Colonic mucosa (tissue), 4 donors: ENCODE results near the gene CACNB4. TPM values are rescaled to one million over a fixed set of nuclear protein-coding genes. Genes with fewer than 3 reads are reported as not detected.

ENCODE experiments used
- DNase-seq: peaks from one replicate; pipeline ENCODE4 v3.0.0-alpha.2; 2020
- H3K27ac ChIP-seq: fragments of 200-600 bp; one replicate; pipeline ENCODE4 v1.8.0; 2021
- H3K27me3 ChIP-seq: fragments of 200-600 bp; one replicate; pipeline ENCODE4 v1.8.0; 2021
- H3K36me3 ChIP-seq: fragments of 200-600 bp; one replicate; pipeline ENCODE4 v1.8.0; 2021
- H3K4me1 ChIP-seq: fragments of 200-600 bp; one replicate; pipeline ENCODE4 v1.8.0; 2021; ENCODE audit warnings: mild to moderate bottlenecking
- H3K4me3 ChIP-seq: fragments of 200-600 bp; one replicate; pipeline ENCODE4 v1.8.0; 2021
- H3K9ac ChIP-seq, 2 donors: one replicate each; pipeline ENCODE4 v1.7.0; 2013; ENCODE audit warnings: control low read depth in 2 of 2, low read depth in 2 of 2, low read length in 2 of 2
- H3K9me3 ChIP-seq: fragments of 200-600 bp; one replicate; pipeline ENCODE4 v1.8.0; 2021
- intact Hi-C: fragments of 100-400 bp; cut with DNase I; formaldehyde crosslinking; loops from one replicate; pipeline ENCODE4 v1.14.1; 2022
- total RNA-seq, 2 donors: library from RNA; stranded (reverse); fragmentation: NEBNext Ultra II Directional in 1 of 2; extraction: Animal tissue kit (Norgen Biotek cat#: 25700) in 1 of 2; gene quantifications; one replicate each; pipeline ENCODE4 v1.2.1, GENCODE V29; 2021
- TF ChIP-seq, protein P1 (sequence below): fragments of 200-600 bp; IDR thresholded peaks from one replicate; pipeline ENCODE4 v1.8.0; 2022; ENCODE audit warnings: antibody characterized with exemption, mild to moderate bottlenecking
- donor health status: healthy.
- donor health status: DM: no; HTN: no; CAD: no.
- donor health status: DM: no; HTN: no; CAD: no.

Gene CACNB4
- total RNA-seq, 2 donors from 2014 or later: 0.44 to 1.0 TPM

DNA sequence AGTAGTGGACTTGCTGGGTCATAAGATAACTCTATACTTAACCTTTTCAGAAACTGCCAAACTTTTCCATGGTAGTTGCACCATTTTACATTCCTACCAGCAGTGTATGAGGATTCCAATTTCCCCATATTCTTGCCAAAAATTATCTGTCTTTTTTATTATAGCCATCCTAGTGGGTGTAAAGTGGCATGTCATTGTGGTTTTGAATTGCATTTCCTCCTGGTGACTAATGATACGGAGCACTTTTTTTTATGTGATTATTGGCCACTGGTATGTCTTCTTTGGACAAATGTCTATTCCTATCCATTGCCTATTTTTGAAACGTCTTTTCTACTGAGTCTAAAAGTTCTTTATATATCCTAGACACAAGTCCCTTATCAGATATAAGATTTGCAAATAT, 44.3 kb downstream of the CACNB4 start:
- no peaks in the 10 kb centered on the region for H3K36me3 ChIP-seq
- no peak for DNase-seq
- no peaks in the 10 kb centered on the region for H3K4me1 ChIP-seq
- H3K9me3 ChIP-seq: no peaks in the 10 kb centered on the region
- no peak overlapping the region for H3K9ac ChIP-seq
- H3K4me3 ChIP-seq: no peak overlapping the region
- intact Hi-C loops: no loop called here
- no peak overlapping the region for H3K27ac ChIP-seq
- H3K27me3 ChIP-seq: no peaks in the 10 kb centered on the region
- TF ChIP-seq, protein P1, sequence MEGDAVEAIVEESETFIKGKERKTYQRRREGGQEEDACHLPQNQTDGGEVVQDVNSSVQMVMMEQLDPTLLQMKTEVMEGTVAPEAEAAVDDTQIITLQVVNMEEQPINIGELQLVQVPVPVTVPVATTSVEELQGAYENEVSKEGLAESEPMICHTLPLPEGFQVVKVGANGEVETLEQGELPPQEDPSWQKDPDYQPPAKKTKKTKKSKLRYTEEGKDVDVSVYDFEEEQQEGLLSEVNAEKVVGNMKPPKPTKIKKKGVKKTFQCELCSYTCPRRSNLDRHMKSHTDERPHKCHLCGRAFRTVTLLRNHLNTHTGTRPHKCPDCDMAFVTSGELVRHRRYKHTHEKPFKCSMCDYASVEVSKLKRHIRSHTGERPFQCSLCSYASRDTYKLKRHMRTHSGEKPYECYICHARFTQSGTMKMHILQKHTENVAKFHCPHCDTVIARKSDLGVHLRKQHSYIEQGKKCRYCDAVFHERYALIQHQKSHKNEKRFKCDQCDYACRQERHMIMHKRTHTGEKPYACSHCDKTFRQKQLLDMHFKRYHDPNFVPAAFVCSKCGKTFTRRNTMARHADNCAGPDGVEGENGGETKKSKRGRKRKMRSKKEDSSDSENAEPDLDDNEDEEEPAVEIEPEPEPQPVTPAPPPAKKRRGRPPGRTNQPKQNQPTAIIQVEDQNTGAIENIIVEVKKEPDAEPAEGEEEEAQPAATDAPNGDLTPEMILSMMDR: no peak

DNA sequence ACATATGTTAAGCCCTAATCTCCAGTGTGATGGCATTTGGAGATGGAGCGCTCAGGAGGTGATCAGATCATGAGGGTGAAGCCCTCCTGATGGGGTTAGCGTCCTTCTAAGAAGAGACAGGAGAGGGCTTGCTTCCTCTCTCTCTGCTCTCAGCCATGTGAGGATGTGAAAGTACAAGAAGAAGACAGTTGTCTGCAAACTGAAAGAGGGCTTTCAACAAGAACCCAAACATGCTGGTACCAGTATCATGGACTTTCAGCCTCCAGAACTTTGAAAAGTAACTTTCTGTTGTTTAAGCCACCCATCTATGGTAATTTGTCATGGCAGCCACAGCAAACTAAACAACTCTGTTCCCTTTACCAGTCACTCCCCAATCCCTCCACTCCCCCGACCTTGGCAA, 47.4 kb downstream of the CACNB4 start:
- DNase-seq: no peak
- Histone ChIP-seq H3K27ac (no peak overlapping the region), H3K36me3 (no peaks in the 10 kb centered on the region), H3K27me3 (no peaks in the 10 kb centered on the region), H3K9me3 (no peaks in the 10 kb centered on the region), H3K4me3 (no peak overlapping the region), H3K9ac (no peak overlapping the region), H3K4me1 (no peaks in the 10 kb centered on the region)
- TF ChIP-seq, protein P1: no peak
- intact Hi-C loops: no loop called here

DNA sequence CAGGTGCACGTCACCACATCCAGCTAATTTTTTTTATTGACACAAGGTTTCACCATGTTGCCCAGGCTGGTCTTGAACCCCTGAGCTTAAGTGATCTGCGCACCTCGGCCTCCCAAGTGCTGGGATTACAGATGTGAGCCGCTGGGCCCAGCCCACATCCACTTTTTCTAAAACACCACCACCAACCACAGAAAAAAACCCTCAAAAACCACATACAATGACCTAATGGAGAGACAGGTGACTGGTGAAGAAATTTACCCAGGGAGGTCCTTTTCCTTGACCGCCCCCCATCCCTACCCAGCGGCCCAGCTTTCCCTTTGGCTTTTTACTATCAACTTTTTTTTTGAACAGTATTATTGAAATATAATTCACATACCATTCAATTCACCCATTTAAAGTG, 47.9 kb downstream of the CACNB4 start:
- intact Hi-C loops: no loop called here
- no peak overlapping the region for H3K9ac ChIP-seq
- DNase-seq: no peak
- TF ChIP-seq, protein P1: no peak
- no peaks in the 10 kb centered on the region for H3K36me3 ChIP-seq
- H3K4me1 ChIP-seq: no peaks in the 10 kb centered on the region
- no peaks in the 10 kb centered on the region for H3K27me3 ChIP-seq
- H3K9me3 ChIP-seq: no peaks in the 10 kb centered on the region
- H3K4me3 ChIP-seq: no peak overlapping the region
- no peak overlapping the region for H3K27ac ChIP-seq

DNA sequence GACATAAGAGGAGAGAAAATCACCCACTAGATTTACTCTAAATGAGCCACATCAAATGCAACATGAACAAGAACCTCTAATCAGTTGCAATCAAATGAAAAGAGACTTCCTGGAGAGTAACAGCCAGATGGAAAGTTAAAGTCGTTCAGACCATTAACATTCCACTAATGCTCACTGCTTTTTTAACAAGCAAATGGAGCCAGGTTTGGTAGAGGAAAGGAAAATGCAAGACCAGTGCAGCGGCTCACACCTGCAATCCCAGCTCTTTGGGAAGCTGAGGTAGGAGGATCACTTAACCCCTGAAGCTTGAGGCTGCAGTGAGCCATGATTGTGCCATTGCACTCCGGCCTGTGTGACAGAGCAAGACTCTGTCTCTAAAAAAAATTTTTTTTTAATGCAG, 48.5 kb downstream of the CACNB4 start:
- intact Hi-C loops: no loop called here
- TF ChIP-seq, protein P1: no peak

DNA sequence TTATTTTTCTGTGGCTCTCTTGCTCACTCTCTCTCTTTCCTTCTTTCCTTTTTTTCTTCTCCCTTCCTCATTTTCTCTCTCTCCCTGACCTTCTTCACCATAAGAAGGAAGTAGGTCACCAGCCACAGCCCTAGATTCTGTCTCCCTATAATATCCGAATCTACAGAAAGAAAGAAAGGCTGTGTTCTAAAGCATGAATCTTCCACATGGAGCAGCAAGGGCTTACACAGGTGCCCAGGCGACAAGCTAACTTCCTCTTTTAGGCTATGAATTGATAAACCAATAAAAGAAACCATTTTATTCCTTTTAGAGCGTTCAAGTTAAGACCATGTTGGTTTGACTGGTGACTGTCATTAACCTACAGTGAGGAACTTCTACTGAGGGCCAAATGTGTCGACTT, 49.3 kb downstream of the CACNB4 start:
- DNase-seq: no peak
- Histone ChIP-seq H3K27ac (no peak overlapping the region), H3K27me3 (no peaks in the 10 kb centered on the region), H3K9me3 (no peaks in the 10 kb centered on the region), H3K4me3 (no peak overlapping the region), H3K36me3 (no peaks in the 10 kb centered on the region), H3K9ac (no peak overlapping the region), H3K4me1 (no peaks in the 10 kb centered on the region)
- TF ChIP-seq, protein P1: no peak
- intact Hi-C loops: no loop called here

More for the DNA sequence above, 48.5 kb downstream of the CACNB4 start:
- Histone ChIP-seq H3K9me3 (no peaks in the 10 kb centered on the region), H3K27me3 (no peaks in the 10 kb centered on the region), H3K4me3 (no peak overlapping the region), H3K9ac (no peak overlapping the region), H3K27ac (no peak overlapping the region), H3K4me1 (no peaks in the 10 kb centered on the region), H3K36me3 (no peaks in the 10 kb centered on the region)
- DNase-seq: no peak
